ENCODE measurements around the gene DNAJB14. TPM values are rescaled to one million over a fixed set of nuclear protein-coding genes. Genes with fewer than 3 reads are reported as not detected.

Gene DNAJB14
- total and polyA plus RNA-seq, 2 experiments from 2014 or later: 24.9 to 27.3 TPM

GRCh38 chr4:99886146-99886545, 60.3 kb downstream of the DNAJB14 start:
- H3K9me3 Mint-ChIP-seq: no peaks in the 10 kb centered on the region
- Histone ChIP-seq H3K4me3 (no peak overlapping the region), H2AFZ (no peak overlapping the region), H3K36me3 (ENCODE audit: insufficient read depth) (no peaks in the 10 kb centered on the region), H4K20me1 (replicated peaks; ENCODE audit: insufficient read depth) (no peaks in the 10 kb centered on the region), H3F3A (replicated peaks; ENCODE audit: low read depth) (no peaks in the 10 kb centered on the region), H3K4me2 (no peak overlapping the region), H3K27me3 (ENCODE audit: insufficient read depth) (no peaks in the 10 kb centered on the region), H3K79me2 (replicated peaks; ENCODE audit: insufficient read depth) (no peaks in the 10 kb centered on the region; the same call in 1 of the 2 replicates), H3K27ac (ENCODE audit: low read depth) (no peak overlapping the region), H3K4me1 (ENCODE audit: insufficient read depth) (no peaks in the 10 kb centered on the region), H3K9me2 (ENCODE audit: insufficient read depth) (no peaks in the 10 kb centered on the region)
- no peaks in the 10 kb centered on the region for H3K27me3 Mint-ChIP-seq (ENCODE audit: insufficient read depth, low read depth, poor library complexity)
- H3K4me1 Mint-ChIP-seq: no peaks in the 10 kb centered on the region
- H3K27ac Mint-ChIP-seq: no peak overlapping the region
- ATAC-seq: no peak
- H3K36me3 Mint-ChIP-seq (ENCODE audit: low read depth): peaks cover 3% of the 10 kb centered on the region; the same call in 1 of the 3 replicates
- no peak overlapping the region for H3K4me3 Mint-ChIP-seq
- no peak for TF ChIP-seq NANOG (IDR thresholded peaks at IDR 0.05; ENCODE audit: borderline replicate concordance)
- TF ChIP-seq REST (IDR thresholded peaks at IDR 0.05; ENCODE audit: unreplicated experiment): no peak
- no peak for TF ChIP-seq ZNF114 (CRISPR knock-in tag; IDR thresholded peaks at IDR 0.05)
- TF ChIP-seq CREB1 (CRISPR knock-in tag; IDR thresholded peaks at IDR 0.05; ENCODE audit: low read depth): no peak
- TF ChIP-seq CTCF (conservative IDR thresholded peaks at IDR 0.05; ENCODE audit: low read depth in 2 of 2): no peak
- no peak for DNase-seq (ENCODE audit: low spot score)

GRCh38 chr4:99885687-99886086, 60.7 kb downstream of the DNAJB14 start:
- H3K27ac ChIP-seq (ENCODE audit: low read depth): no peak overlapping the region
- no peaks in the 10 kb centered on the region for H3K4me1 ChIP-seq (ENCODE audit: insufficient read depth)
- no peaks in the 10 kb centered on the region; the same call in 1 of the 2 replicates for H3K79me2 ChIP-seq (replicated peaks; ENCODE audit: insufficient read depth)
- no peaks in the 10 kb centered on the region for H3K36me3 ChIP-seq (ENCODE audit: insufficient read depth)
- no peak overlapping the region for H3K4me3 ChIP-seq
- no peaks in the 10 kb centered on the region for H3K27me3 Mint-ChIP-seq (ENCODE audit: insufficient read depth, low read depth, poor library complexity)
- ATAC-seq (no peak), DNase-seq (ENCODE audit: low spot score) (no peak)
- H4K20me1 ChIP-seq (replicated peaks; ENCODE audit: insufficient read depth): no peaks in the 10 kb centered on the region
- no peaks in the 10 kb centered on the region for H3K4me1 Mint-ChIP-seq
- no peak overlapping the region for H2AFZ ChIP-seq
- no peaks in the 10 kb centered on the region for H3K27me3 ChIP-seq (ENCODE audit: insufficient read depth)
- H3K9me2 ChIP-seq (ENCODE audit: insufficient read depth): no peaks in the 10 kb centered on the region
- H3K36me3 Mint-ChIP-seq (ENCODE audit: low read depth): peaks cover 3% of the 10 kb centered on the region; the same call in 1 of the 3 replicates
- no peak overlapping the region for H3K4me3 Mint-ChIP-seq
- H3F3A ChIP-seq (replicated peaks; ENCODE audit: low read depth): no peaks in the 10 kb centered on the region
- no peaks in the 10 kb centered on the region for H3K9me3 Mint-ChIP-seq
- no peak overlapping the region for H3K27ac Mint-ChIP-seq
- no peak overlapping the region for H3K4me2 ChIP-seq
- TF ChIP-seq ZNF462 (CRISPR knock-in tag; IDR thresholded peaks at IDR 0.05) (no peak), NANOG (IDR thresholded peaks at IDR 0.05; ENCODE audit: borderline replicate concordance) (no peak), CTCF (conservative IDR thresholded peaks at IDR 0.05; ENCODE audit: low read depth in 2 of 2) (no peak), POLR2AphosphoS5 (IDR thresholded peaks at IDR 0.05; ENCODE audit: low read depth) (no peak), JUNB (IDR thresholded peaks at IDR 0.05; ENCODE audit: unreplicated experiment) (no peak)
